Suprapubic skin (tissue), 4 donors: Measurements from ENCODE around the gene EPS8. TPM values are rescaled to one million over a fixed set of nuclear protein-coding genes. Genes with fewer than 3 reads are reported as not detected.
A peak's percentile ranks its signal among the peaks of the same experiment; 100 is the strongest.

Experiments
- DNase-seq, 2 donors: peaks; one replicate each; pipeline ENCODE4 v3.0.0-alpha.2; 2019; ENCODE audit warnings: low spot score in 2 of 2
- H3K27ac ChIP-seq: fragments of 200-600 bp; sonication (generic); one replicate; pipeline ENCODE4 v1.5.1; 2019
- H3K27me3 ChIP-seq: fragments of 200-600 bp; sonication (generic); one replicate; pipeline ENCODE4 v1.5.1; 2019
- H3K36me3 ChIP-seq: fragments of 200-600 bp; sonication (generic); one replicate; pipeline ENCODE4 v1.5.1; 2019
- H3K4me1 ChIP-seq: fragments of 200-600 bp; sonication (generic); one replicate; pipeline ENCODE4 v1.5.1; 2019
- H3K4me3 ChIP-seq: fragments of 200-600 bp; sonication (generic); one replicate; pipeline ENCODE4 v1.5.1; 2019; ENCODE audit warnings: mild to moderate bottlenecking
- H3K9me3 ChIP-seq: fragments of 200-600 bp; sonication (generic); one replicate; pipeline ENCODE4 v1.5.1; 2019
- EP300 ChIP-seq: sonication (generic); formaldehyde crosslinking; IDR thresholded peaks from one replicate; pipeline ENCODE4 v1.6.1; 2017; ENCODE audit warnings: antibody characterized with exemption
- POLR2A ChIP-seq, 2 donors: fragments of 450-650 bp; IDR thresholded peaks; one replicate each; pipeline ENCODE4 v1.6.1; 2017; ENCODE audit warnings: antibody characterized with exemption in 2 of 2, mild to moderate bottlenecking in 2 of 2, moderate library complexity in 2 of 2
- POLR2AphosphoS5 ChIP-seq, 3 donors: sonication (generic); formaldehyde crosslinking; IDR thresholded peaks; one replicate each; pipeline ENCODE4 v1.6.1; 2017; ENCODE audit warnings: antibody characterized with exemption in 3 of 3
- WGBS: methylation state at CpG from one replicate; pipeline ENCODE4 v1.1.5; 2018; 5-methylcytosine and 5-hydroxymethylcytosine counted together
- total RNA-seq, 4 donors: library from RNA; depleted of rRNA; stranded (reverse); fragments of >200 nt; gene quantifications; one replicate each; pipeline ENCODE4 v1.1.0, GENCODE V29; 2016
- TF ChIP-seq, protein P1 (sequence below), 2 donors: fragments of 200-600 bp in 1 of 2; fragments of 450-650 bp in 1 of 2; sonication (generic) in 1 of 2; IDR thresholded peaks; one replicate each; pipeline ENCODE4 v1.5.1; 2016 to 2019; ENCODE audit warnings: antibody characterized with exemption in 2 of 2, mild to moderate bottlenecking in 1 of 2, moderate library complexity in 1 of 2

The EPS8 gene
- total RNA-seq, 4 donors from 2014 or later = 15.7 to 38.8 (median 27.3) TPM

DNA sequence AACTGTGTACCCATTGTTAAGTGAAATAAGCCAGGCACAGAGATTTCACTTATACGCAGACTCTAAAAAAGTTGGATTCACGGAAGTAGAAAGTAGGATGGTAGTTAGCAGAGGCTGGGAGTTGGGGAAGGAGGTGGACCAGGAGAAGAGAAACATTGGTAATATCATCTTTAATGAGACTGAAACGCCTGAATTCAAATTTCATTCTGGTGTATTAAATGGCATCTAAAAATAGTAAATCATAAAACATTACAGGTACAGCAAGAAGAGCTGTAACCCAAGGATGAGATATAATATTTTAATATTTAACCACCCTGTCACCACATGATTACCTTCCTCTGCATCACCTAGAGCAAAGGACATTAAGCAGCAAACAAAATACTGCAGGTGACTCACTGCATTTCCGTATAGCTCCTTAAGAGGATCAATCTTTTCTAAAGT lies 99.4 kb downstream of the EPS8 start:
- TF ChIP-seq EP300 = no peak
- no peak for TF ChIP-seq POLR2AphosphoS5 (IDR thresholded peaks at IDR 0.05)
- TF ChIP-seq POLR2A (IDR thresholded peaks at IDR 0.05) = no peak
- TF ChIP-seq, protein P1, sequence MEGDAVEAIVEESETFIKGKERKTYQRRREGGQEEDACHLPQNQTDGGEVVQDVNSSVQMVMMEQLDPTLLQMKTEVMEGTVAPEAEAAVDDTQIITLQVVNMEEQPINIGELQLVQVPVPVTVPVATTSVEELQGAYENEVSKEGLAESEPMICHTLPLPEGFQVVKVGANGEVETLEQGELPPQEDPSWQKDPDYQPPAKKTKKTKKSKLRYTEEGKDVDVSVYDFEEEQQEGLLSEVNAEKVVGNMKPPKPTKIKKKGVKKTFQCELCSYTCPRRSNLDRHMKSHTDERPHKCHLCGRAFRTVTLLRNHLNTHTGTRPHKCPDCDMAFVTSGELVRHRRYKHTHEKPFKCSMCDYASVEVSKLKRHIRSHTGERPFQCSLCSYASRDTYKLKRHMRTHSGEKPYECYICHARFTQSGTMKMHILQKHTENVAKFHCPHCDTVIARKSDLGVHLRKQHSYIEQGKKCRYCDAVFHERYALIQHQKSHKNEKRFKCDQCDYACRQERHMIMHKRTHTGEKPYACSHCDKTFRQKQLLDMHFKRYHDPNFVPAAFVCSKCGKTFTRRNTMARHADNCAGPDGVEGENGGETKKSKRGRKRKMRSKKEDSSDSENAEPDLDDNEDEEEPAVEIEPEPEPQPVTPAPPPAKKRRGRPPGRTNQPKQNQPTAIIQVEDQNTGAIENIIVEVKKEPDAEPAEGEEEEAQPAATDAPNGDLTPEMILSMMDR (IDR thresholded peaks at IDR 0.05) = no peak
- WGBS = 74% methylated on average over 4 of the region's 4 CpGs
- Histone ChIP-seq H3K27me3 (no peaks in the 10 kb centered on the region), H3K4me1 (peaks cover 9% of the 10 kb centered on the region), H3K27ac (no peak overlapping the region), H3K4me3 (no peak overlapping the region), H3K36me3 (no peaks in the 10 kb centered on the region), H3K9me3 (no peaks in the 10 kb centered on the region)
- DNase-seq = no peak

DNA sequence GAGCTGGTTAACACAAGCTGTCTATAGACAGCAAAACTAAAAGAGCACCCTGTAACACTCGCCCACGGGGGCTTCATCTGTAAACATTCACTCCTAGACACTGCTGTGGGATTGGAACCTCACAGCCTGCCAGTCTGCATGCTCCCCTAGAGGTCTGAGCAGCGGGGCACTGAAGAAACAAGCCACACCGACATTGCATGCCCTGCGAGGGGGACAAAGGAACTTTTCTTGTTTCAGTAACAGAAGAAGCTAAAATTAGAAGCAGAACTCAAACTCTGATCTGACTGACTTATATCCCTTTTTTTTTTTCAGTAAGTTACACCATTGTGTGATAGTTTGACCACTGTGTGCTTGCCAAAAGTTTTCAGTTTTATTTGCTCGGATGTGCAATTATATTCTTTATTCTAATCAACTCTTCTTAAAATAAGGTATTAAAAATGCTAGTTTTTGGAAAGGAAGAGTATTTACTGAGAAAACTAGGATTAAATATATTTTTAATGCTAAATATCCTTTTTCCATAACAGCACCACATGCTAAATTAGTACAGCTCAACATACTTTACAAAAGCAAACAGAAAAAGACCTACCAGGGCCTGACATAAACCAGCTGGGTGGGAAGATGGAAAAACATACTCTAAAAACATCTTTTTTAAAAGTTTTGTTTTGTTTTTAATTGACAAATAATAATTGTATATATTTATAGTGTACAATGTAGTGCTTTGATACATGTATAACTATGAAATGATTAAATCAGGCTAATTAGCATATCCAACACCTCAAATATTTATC lies 100.2 kb downstream of the EPS8 start:
- Histone ChIP-seq H3K27me3 (no peaks in the 10 kb centered on the region), H3K9me3 (no peaks in the 10 kb centered on the region), H3K27ac (peak overlapping the region; percentile 73), H3K36me3 (no peaks in the 10 kb centered on the region), H3K4me1 (peaks cover 9% of the 10 kb centered on the region), H3K4me3 (peak overlapping the region; percentile 21)
- WGBS = 64% methylated on average over 6 of the region's 6 CpGs
- TF ChIP-seq, protein P1 (IDR thresholded peaks at IDR 0.05) = no peak
- TF ChIP-seq EP300 = no peak
- no peak for TF ChIP-seq POLR2A (IDR thresholded peaks at IDR 0.05)
- TF ChIP-seq POLR2AphosphoS5 (IDR thresholded peaks at IDR 0.05) = no peak
- DNase-seq = no peak

DNA sequence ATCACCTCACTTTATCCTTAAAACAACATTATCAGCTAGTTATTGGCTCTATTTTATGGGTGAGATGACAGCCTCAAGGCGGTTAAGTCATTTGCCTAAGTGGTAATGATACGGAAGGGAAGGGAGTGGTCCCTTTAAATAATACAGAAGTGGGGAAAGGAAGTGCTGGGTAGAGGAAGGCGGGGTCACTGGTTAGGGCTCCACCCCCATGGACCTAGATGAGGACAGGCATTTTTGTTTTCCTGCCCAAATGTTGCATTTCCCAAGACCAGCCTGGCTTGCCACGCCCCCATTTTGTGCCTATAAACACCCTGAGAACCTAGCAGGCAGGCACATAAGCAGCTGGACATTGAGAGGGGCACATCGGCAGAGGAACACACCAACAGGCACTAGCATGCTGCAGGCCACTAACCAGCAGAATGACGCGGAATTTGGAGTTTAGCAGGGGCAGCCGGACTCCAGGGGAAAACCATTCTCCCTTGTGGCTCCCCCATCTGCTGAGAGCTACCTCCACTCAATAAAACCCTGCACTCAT lies 100.9 kb downstream of the EPS8 start:
- TF ChIP-seq POLR2AphosphoS5 (IDR thresholded peaks at IDR 0.05) (peak in 2 of 3 donors; percentile 13 to 50), POLR2A (IDR thresholded peaks at IDR 0.05) (peak in 1 of 2 donors; percentile 50)
- TF ChIP-seq, protein P1 (IDR thresholded peaks at IDR 0.05) = no peak
- Histone ChIP-seq H3K27ac (peak overlapping the region; percentile 73), H3K4me3 (peak overlapping the region; percentile 21), H3K27me3 (no peaks in the 10 kb centered on the region), H3K9me3 (no peaks in the 10 kb centered on the region), H3K36me3 (no peaks in the 10 kb centered on the region), H3K4me1 (peaks cover 9% of the 10 kb centered on the region)
- 65% methylated on average over 8 of the region's 8 CpGs for WGBS
- DNase-seq = peak; percentile 74 to 79

DNA sequence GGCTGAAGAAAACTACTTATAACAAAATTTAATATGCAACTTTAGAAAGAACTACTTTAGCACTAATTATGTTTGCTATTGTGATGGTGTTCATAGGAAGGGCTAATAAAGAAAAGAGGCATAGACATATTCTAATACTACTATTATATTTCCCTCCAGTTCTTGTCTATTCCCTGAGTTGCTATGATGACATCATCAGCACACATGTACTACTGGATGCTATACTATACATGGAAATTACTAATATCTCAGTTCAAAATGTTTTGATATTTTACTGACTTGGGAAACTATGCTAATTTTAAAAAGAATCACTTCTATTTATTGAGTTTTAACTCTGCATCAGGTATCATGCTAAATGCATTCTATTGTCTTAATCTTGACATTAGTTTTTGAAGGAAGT lies 101.6 kb downstream of the EPS8 start:
- H3K9me3 ChIP-seq = no peaks in the 10 kb centered on the region
- TF ChIP-seq, protein P1 (IDR thresholded peaks at IDR 0.05) = no peak
- TF ChIP-seq EP300 = no peak
- TF ChIP-seq POLR2A (IDR thresholded peaks at IDR 0.05) = no peak
- no peak for TF ChIP-seq POLR2AphosphoS5 (IDR thresholded peaks at IDR 0.05)
- H3K27ac ChIP-seq = no peak overlapping the region
- no peak for DNase-seq
- no peaks in the 10 kb centered on the region for H3K27me3 ChIP-seq
- no peaks in the 10 kb centered on the region for H3K36me3 ChIP-seq
- peaks cover 9% of the 10 kb centered on the region for H3K4me1 ChIP-seq
- H3K4me3 ChIP-seq = no peak overlapping the region

DNA sequence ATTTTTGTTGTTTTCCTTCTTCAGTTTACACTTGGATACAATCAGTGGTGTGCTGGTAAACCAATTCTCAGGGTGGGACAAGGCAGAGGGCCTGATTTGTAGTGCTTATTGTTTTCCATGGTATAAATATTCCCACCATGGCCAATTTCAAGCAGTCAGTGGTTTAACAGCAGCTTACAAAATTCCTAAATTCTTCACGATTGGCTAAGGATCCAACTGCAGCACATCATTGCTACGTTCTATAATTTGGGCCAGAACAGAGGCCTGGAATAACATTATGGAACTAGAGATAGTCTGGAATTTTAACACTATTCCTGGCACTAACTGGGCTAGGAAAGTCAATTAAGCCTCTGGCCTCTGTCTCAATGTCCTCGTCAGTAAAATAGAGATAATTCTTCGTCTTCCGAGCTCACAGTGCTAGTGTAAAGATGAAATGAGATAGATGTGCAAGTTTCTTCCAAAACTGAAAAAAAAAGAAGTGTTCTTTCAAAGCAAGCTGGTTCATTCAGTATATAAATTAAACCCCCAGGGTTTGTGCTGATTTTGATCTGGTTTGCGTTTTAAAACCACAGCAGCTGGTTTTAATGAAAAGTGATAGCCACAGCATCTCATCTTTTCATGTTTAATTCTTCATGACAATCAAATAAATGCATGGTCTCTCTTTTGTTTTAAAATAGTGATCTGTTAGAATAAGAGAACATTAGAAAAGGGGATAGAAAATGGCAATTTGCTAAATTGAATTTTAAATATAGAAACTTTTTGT lies 104.1 kb downstream of the EPS8 start:
- 69% methylated on average over 6 of the region's 6 CpGs for WGBS
- TF ChIP-seq, protein P1 (IDR thresholded peaks at IDR 0.05) = no peak
- TF ChIP-seq POLR2AphosphoS5 (IDR thresholded peaks at IDR 0.05) (no peak), POLR2A (IDR thresholded peaks at IDR 0.05) (no peak), EP300 (no peak)
- DNase-seq = no peak

More for the DNA sequence above, 104.1 kb downstream of the EPS8 start:
- Histone ChIP-seq H3K9me3 (no peaks in the 10 kb centered on the region), H3K27ac (no peak overlapping the region), H3K36me3 (no peaks in the 10 kb centered on the region), H3K4me3 (no peak overlapping the region), H3K27me3 (no peaks in the 10 kb centered on the region), H3K4me1 (peaks cover 9% of the 10 kb centered on the region)
